SU-DHL-6 (cell line): ENCODE data around the gene THY1.

Source experiments
- H2AFZ ChIP-seq: fragments of 200-600 bp; sonication (generic); 2 replicates; pipeline ENCODE4 v1.6.1; 2014; ENCODE audit warnings: low read depth, mild to moderate bottlenecking, moderate library complexity, mixed read lengths, antibody characterized with exemption, low read length; ENCODE audit not compliant: severe bottlenecking
- H3F3A ChIP-seq: fragments of 200-600 bp; shearing (Covaris generic); 2 replicates; pipeline ENCODE4 v1.6.0; 2016; ENCODE audit warnings: antibody characterized with exemption, mild to moderate bottlenecking; ENCODE audit not compliant: insufficient read depth
- H3K27ac ChIP-seq: fragments of 200-600 bp; sonication (generic); 2 replicates; pipeline ENCODE4 v1.5.1; 2016; ENCODE audit warnings: low read depth, mild to moderate bottlenecking, low read length, moderate library complexity, mixed read lengths
- H3K27me3 ChIP-seq: fragments of 200-600 bp; sonication (generic), shearing (Covaris generic); 2 replicates; pipeline ENCODE4 v1.6.0; 2014; ENCODE audit warnings: mild to moderate bottlenecking, low read length
- H3K36me3 ChIP-seq: fragments of 200-600 bp; sonication (generic); 2 replicates; pipeline ENCODE4 v1.6.1; 2014; ENCODE audit warnings: mild to moderate bottlenecking, low read length, mixed read lengths
- H3K4me2 ChIP-seq: fragments of 300-600, 200-600 bp; shearing (Covaris generic), sonication (generic); 2 replicates; pipeline ENCODE4 v1.6.0; 2014; ENCODE audit warnings: low read length, low read depth, mild to moderate bottlenecking; ENCODE audit not compliant: poor library complexity, severe bottlenecking
- H3K4me3 ChIP-seq: fragments of 200-600 bp; sonication (generic); 2 replicates; pipeline ENCODE4 v1.5.1; 2014; ENCODE audit warnings: antibody characterized with exemption, low read length, mild to moderate bottlenecking, mixed read lengths; ENCODE audit not compliant: insufficient read depth, poor library complexity, severe bottlenecking
- H3K79me2 ChIP-seq: fragments of 200-600 bp; sonication (generic); 2 replicates; pipeline ENCODE4 v1.6.1; 2014; ENCODE audit warnings: mild to moderate bottlenecking, low read length, moderate library complexity; ENCODE audit not compliant: insufficient read depth
- H3K9ac ChIP-seq: fragments of 200-600 bp; sonication (generic); 2 replicates; pipeline ENCODE4 v1.7.0; 2014; ENCODE audit warnings: mild to moderate bottlenecking, low read length
- H3K9me2 ChIP-seq: fragments of 200-600 bp; sonication (generic); replicated peaks from 2 replicates; pipeline ENCODE4 v1.6.1; 2014; ENCODE audit warnings: low read length; ENCODE audit not compliant: insufficient read depth
- H3K9me3 ChIP-seq: fragments of 200-600 bp; sonication (generic); 2 replicates; pipeline ENCODE4 v1.6.1; 2014; ENCODE audit warnings: low read length, mixed read lengths; ENCODE audit not compliant: insufficient read depth
- H4K20me1 ChIP-seq: fragments of 200-600 bp; sonication (generic); 2 replicates; pipeline ENCODE4 v1.6.1; 2014; ENCODE audit warnings: low read depth, mild to moderate bottlenecking, antibody characterized with exemption, low read length, moderate library complexity, mixed read lengths
- CTCF ChIP-seq: fragments of 200-600 bp; sonication (generic); IDR thresholded peaks from one replicate; pipeline ENCODE4 v1.5.1; 2017; ENCODE audit warnings: antibody characterized with exemption, mild to moderate bottlenecking, low read length, moderate library complexity; ENCODE audit not compliant: insufficient read depth, poor library complexity, severe bottlenecking
- EZH2phosphoT487 ChIP-seq: fragments of 200-600 bp; sonication (generic), shearing (Covaris generic); conservative IDR thresholded peaks from 2 replicates; pipeline ENCODE4 v1.6.1; 2018; ENCODE audit warnings: mild to moderate bottlenecking, antibody characterized with exemption, low read length, moderate library complexity, mixed read lengths

The THY1 gene

DNA sequence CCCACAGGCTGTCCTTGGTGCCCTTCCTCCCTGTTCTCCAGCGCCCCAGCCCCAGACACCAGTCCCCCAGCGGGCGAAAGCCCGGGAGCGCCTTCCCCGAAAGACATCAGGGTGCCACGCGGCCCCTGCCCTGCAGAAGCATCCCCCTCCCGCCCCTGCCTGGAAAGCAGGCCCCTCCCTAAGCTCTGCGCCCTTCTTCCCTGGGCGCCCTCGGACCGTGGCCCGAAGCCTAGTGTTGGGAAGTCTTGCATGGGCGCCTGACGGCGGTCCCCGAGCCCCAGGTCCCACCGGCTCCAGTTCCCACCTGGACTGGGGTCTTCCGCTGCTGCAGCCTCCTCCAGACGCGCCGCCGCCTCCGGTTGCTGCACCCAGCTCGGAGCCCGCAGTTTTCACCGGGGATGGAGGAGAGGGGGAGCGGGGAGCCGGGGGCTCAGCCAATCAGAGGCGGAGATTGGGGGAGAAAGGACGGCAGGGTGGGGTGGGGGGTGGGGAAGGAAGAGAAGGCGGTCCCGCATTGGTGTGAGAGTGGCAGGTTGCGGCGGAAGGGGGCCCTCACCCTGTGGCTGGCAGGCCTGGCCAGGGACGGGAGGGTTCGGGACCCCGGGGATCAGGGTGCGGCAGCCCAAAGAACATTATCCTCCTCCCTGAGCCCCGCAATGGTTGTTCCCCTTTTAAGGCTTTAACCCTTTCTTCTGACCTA, at the start of gene THY1:
TSS of gene THY1 (minus strand) at position 364 of the 700 bp plus-strand sequence. CDS start 2,267 bp downstream, outside the sequence.
- Histone ChIP-seq H3K27ac (no peak within 1 kb of the TSS), H3K36me3 (no peaks in the 10 kb centered on the region), H3K79me2 (no peaks in the 10 kb centered on the region), H3K9me2 (no peaks in the 10 kb centered on the region), H3K4me2 (no peak within 1 kb of the TSS), H2AFZ (no peak within 1 kb of the TSS), H3F3A (no peaks in the 10 kb centered on the region), H3K4me3 (no peak within 1 kb of the TSS), H3K9ac (no peak within 1 kb of the TSS), H4K20me1 (no peaks in the 10 kb centered on the region), H3K9me3 (no peaks in the 10 kb centered on the region), H3K27me3 (no peaks in the 10 kb centered on the region)
- TF ChIP-seq CTCF (no peak), EZH2phosphoT487 (no peak)

DNA sequence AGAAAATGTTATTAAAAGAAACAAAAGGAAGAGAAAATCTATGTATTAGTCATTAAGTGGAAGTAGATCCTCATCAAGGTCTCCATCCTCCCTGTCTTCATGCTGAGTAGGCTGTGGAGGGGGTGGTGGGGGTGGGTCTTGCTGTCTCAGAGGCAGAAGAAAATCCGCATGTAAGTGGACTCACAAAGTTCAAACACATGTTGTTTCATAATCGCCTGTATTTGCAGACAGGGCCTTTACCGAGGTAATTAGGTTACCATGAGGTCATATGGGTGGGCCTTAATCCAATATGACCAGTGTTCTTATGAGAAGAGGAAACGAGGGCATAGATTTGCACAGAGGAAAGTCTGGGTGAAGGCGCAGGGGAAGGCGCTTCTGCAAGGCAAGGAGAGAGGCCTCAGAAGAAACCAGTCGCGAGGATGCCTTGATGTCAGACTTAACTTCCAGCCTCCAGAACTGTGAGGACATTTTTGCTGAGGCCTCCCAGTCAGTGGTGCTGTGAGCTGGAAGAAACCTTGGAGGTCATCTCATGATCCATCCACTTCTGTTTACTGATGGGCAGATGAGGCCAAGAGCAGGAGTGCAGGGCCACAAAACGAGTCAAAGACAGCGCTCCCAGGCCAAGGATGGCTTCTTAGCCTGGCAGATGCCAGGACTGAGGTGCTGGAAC, 49.3 kb upstream of the THY1 start:
- no peak overlapping the region for H3K4me2 ChIP-seq

GRCh38 chr11:119471329-119471728, 48.4 kb upstream of the THY1 start:
- no peak overlapping the region for H2AFZ ChIP-seq
- H3K9me2 ChIP-seq = no peaks in the 10 kb centered on the region
- H3F3A ChIP-seq = no peaks in the 10 kb centered on the region
- no peaks in the 10 kb centered on the region for H3K27me3 ChIP-seq
- H3K36me3 ChIP-seq = no peaks in the 10 kb centered on the region
- no peaks in the 10 kb centered on the region for H4K20me1 ChIP-seq
- TF ChIP-seq EZH2phosphoT487 = no peak
- TF ChIP-seq CTCF = no peak
- no peaks in the 10 kb centered on the region for H3K79me2 ChIP-seq
- no peak overlapping the region for H3K4me2 ChIP-seq
- no peak overlapping the region for H3K4me3 ChIP-seq
- H3K9me3 ChIP-seq = no peaks in the 10 kb centered on the region
- H3K9ac ChIP-seq = no peak overlapping the region
- H3K27ac ChIP-seq = no peak overlapping the region

More for the DNA sequence above, 49.3 kb upstream of the THY1 start:
- Histone ChIP-seq H3K27me3 (no peaks in the 10 kb centered on the region), H4K20me1 (no peaks in the 10 kb centered on the region), H3K79me2 (no peaks in the 10 kb centered on the region), H2AFZ (no peak overlapping the region), H3K9me2 (no peaks in the 10 kb centered on the region), H3K4me3 (no peak overlapping the region), H3K9ac (no peak overlapping the region), H3K9me3 (no peaks in the 10 kb centered on the region), H3K27ac (no peak overlapping the region), H3F3A (no peaks in the 10 kb centered on the region), H3K36me3 (no peaks in the 10 kb centered on the region)
- TF ChIP-seq EZH2phosphoT487 (no peak), CTCF (no peak)
